ENCODE results near the gene SLC16A2.

The SLC16A2 gene

DNA sequence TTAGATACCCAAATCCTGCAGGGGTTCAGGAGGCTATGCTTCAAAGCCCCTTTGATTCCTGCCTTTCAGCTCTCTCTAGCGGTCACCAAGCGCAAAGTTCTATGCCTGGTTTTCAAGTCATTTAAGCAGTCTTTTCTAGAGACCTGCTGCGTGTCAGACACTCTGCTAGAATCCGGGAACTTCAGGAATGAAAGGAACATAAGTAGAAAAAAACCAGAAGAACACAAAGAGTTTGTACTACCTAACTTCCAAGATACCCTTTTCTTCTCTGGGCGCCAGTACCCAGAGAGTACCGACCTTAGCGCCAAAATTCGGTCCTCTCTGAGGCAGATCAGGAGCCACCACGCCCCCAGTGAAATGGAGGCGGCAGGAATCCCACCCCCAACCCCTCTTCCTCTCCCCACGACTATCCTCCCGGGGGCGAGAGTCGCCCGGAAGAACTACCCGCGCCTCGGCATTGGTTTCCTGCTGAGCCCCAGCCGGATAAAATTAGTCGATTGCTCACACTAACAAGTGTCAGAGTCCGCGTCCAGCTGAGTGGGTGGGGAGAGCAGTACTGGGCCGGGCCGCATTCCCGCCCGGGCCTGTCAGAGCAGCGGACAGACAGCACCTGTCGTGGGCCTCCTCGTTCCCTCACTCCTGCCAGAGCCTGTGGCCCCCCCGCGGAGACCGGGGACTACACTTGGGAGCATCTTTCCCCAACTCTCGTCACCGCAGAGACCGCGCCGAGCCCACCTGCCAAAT is 114.3 kb downstream of the SLC16A2 start:
- DNase-seq (ENCODE audit: low read depth in 2 of 2, low spot score in 1 of 2), result peak in 1 of 2 donors; percentile 14

DNA sequence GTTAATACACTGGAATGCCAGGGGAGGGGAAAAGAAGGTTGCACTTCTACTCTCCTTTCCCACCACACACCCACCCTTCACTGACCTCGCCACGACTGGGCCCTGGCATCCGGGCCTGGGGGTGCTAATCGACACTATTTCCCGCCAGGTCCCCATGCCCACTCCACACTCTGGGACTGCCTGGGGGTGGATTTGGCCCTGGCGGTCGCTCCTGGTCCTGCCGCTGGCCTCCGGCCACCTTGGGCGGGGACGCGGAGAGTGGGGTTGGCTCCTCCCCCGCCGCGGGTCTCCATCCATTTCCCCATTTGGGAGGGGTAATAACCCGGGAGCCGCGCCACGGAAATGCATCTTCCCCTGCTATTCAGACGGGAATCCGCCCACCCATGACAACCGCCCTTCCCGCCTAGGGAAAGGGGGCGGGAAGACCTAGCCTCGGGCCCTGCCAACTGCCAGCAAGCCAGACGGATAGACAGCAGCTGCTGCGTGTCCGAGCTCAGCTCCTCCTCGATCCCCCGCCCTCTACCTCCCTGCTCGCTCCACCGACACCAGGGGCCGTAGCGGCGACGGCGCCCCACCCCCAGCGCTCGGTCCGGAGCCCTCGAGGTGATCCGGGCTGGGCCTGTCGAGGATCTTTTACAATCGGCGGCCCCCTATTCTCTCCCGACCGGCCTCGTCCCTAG is 115.0 kb downstream of the SLC16A2 start:
- DNase-seq (ENCODE audit: low read depth in 2 of 2, low spot score in 1 of 2), result no peak

DNA sequence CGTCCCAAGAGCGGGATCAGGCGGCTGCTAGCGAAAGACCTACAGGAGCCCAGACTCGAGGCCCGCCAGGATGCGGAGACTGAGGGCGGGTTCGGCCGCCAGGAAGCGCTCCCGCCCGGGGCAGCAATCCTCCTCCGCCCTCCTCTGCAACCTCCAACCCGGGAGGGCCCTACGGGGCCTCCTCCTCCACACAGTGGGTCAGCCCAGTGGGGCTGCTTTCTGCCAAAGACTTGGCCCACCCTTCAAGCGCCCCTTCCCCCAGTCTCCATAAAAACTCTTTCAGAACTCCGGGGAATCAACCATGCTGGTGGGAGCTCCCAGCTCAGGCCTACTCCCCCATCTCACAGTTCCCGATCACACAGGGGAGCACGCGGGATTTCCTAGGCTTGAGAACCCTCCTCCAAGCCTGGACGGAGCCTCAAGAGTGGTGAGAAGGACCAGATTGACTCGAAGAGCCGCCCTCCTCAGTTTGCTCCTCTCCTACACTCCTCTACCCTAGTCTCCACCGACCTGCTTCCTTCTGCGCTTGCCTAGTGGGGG is 115.6 kb downstream of the SLC16A2 start:
- DNase-seq (ENCODE audit: low read depth in 2 of 2, low spot score in 1 of 2), result no peak

DNA sequence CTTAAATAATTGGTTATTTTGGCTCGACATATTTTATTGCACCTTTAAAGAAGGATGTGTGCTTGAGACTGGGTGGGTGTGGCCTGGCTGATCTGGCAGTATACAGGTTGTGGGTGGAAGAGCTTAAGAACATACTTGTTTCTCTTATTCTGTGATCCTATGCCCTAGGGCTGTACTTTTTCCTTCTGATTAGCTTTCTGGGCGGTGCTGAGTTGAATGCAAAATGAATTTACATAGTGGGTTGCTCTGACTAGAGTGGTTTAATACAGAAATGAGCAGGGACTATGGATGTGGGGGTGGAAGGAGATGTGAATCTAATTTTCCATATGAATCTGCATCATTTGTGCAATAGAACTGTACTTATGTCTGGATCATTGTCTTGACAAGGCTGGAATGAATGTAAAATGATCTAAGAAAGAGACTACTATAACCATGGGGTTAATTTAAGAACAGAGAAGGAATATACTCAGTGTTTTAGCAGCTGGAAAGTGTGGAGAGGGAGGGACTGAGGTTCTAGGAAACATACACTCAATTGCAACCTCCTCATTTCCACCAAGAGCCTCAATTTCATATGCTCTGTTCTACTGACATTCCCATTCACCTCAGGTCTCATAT is 119.4 kb downstream of the SLC16A2 start:
- DNase-seq (ENCODE audit: low read depth in 2 of 2, low spot score in 1 of 2), result no peak

DNA sequence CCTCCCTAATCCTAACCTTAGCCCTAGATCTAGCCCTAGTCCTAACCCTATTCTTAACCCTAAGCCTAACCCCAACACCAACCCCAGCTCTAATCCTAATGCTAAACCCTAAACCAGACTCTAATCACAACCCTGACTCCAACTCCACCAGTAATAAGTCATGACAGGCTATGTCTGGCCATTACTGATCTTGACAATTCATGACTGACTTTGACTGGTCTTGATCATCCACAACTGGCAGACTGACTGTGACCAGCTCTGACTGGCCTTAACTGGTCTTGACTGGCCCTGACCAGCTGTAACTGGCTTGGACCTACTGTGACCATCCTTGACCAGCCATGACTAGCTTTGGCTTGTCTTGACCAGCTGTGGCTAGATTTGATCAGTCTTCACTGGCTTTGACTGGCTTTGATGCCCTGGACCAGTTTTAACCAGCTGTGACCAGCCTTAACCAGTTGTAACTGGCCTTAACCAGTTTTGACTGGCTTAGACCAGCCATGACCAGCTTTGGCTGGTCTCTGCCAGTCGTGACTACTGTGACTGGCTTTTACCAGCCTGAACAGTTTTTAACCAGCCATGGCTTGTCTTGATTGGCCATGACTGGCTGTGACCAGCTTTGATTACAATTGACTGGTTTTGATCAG is 124.7 kb downstream of the SLC16A2 start:
- no peak for DNase-seq (ENCODE audit: low read depth in 2 of 2, low spot score in 1 of 2)

DNA sequence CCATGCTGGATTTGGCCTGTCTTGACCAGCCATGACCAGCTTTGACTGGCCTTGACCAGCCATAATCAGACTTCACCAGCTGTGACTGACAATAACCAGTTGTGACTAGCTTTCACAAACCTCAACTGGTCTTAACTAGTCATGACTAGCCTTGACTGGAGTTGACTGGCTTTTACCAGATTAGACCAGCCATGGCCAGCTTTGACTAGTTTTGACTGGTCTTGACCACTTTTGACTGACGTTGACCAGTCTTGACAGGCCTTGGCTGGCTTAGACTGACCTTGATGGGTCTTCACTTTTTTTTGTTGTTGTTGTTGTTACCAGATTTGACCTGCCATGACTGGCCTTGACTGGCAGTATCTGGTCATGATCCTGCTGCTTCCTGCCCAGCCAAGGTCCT is 125.7 kb downstream of the SLC16A2 start:
- DNase-seq (ENCODE audit: low read depth in 2 of 2, low spot score in 1 of 2), result no peak

DNA sequence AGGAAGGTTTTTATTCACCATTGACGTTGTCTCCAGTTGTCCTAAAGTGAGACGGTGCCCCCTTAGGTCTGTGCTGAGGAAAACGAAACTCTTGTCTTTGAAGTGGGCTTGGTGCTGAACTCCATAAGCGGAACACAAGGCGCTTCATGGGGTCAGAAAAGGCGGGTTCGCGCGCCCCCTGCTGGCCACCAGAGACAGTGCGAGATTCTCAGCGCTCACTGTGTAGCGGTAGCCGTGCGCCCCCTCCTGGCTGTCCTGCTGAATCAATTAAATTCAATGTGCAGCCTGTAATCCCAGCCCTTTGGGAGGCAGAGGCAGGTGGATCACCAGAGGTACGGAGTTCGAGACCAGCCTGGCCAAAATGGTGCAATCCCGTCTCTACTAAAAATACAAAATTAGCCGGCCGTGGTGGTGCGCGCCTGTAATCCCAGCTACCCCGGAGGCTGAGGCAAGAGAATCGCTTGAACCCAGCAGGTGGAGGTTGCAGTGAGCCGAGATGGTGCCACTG is 129.1 kb downstream of the SLC16A2 start:
- peak; percentile 68 to 76 for DNase-seq (ENCODE audit: low read depth in 2 of 2, low spot score in 1 of 2)

DNA sequence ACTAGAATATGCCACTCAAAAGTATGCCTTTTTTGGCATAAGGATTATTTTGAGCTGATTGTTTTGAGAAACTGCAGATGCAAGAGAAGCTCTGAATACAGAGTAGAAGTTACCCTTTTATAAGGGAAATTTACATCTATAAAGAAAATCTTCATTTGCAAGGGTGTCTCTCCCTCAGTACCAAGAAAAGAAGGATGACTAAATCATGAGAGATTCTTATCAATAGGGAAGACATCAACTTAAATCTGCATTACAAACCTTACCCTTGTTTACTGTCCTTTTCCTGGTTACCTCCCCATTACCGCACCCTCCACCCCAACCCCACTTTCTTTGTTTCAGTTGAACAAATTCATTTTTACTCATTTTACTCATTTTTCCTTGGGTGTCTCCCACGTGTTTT is 130.6 kb downstream of the SLC16A2 start:
- no peak for DNase-seq (ENCODE audit: low read depth in 2 of 2, low spot score in 1 of 2)

DNA sequence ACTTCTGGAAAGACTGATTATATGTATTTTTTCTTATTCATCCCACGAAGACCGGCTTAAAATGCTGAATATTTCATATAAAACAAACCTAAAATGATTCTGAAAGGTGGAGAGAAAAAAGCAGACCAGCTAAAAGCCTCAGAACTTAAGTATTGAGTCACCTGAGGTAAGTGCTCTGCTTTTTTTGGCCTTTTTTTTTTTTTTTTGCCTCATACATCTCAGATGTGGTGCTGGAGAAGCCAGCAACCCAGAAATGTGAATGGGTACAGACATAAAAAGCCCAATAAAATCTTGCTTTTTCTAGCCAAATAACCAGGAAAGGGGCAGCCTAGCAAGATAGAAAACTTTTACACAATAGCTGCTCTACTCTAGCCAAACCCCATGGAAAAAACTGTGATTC is 136.1 kb downstream of the SLC16A2 start:
- DNase-seq (ENCODE audit: low read depth in 2 of 2, low spot score in 1 of 2), result no peak

DNA sequence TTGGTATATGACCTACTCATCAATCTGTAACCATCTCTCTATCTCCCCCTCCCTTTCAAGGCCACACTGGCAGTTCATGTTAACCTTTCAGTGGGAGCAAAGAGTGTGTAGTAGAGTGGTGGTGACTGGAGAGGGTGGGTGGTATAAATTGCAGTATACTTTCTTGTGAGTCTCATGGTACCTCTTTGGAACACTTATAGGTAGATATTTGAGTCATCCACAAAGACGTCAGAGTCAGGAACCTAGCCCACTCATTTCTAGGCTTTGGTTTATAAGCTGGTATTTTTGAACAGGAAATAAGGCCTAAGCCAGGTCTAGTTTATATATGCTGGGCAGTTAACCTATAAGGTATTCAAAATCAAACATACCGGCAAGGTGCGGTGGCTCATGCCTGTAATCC is 156.8 kb downstream of the SLC16A2 start:
- DNase-seq (ENCODE audit: low read depth in 2 of 2, low spot score in 1 of 2), result no peak

DNA sequence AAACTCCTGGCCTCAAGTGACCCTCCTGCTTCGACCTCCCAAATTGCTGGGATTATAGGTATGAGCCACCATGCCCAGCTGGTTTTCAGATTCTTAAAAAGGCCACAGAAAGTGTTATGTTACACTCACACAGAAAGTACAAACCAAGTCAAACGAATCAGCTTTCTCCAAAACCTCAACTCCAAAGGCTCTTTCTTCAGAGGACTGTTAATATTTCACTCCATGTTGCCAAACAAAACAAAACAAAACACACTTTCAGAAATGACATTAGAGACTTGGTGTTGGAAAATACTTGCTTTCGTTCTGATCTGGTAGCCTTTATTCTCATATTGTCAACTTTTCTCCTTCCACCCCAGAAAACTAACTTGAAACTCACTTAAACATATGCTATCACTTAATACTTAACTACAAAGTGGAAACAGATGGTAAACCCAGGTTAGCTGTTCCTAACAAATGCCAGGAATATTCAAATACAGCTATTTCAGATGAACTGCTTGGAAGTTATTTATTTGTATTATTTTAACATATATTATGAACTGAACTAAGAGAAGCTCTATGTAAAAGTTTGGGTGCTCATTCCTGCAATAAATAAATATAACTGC is 158.4 kb downstream of the SLC16A2 start:
- no peak for DNase-seq (ENCODE audit: low read depth in 2 of 2, low spot score in 1 of 2)
